GM18519 (cell line): ENCODE measurements around the gene CXCR4.

ENCODE experiments used
- ATAC-seq: cut with Tn5 transposase; IDR thresholded peaks from one replicate; pipeline ENCODE4 v1.9.1; 2021; ENCODE audit warnings: mild to moderate bottlenecking, moderate library complexity; ENCODE audit not compliant: unreplicated experiment, low FRiP score

CXCR4 gene

DNA sequence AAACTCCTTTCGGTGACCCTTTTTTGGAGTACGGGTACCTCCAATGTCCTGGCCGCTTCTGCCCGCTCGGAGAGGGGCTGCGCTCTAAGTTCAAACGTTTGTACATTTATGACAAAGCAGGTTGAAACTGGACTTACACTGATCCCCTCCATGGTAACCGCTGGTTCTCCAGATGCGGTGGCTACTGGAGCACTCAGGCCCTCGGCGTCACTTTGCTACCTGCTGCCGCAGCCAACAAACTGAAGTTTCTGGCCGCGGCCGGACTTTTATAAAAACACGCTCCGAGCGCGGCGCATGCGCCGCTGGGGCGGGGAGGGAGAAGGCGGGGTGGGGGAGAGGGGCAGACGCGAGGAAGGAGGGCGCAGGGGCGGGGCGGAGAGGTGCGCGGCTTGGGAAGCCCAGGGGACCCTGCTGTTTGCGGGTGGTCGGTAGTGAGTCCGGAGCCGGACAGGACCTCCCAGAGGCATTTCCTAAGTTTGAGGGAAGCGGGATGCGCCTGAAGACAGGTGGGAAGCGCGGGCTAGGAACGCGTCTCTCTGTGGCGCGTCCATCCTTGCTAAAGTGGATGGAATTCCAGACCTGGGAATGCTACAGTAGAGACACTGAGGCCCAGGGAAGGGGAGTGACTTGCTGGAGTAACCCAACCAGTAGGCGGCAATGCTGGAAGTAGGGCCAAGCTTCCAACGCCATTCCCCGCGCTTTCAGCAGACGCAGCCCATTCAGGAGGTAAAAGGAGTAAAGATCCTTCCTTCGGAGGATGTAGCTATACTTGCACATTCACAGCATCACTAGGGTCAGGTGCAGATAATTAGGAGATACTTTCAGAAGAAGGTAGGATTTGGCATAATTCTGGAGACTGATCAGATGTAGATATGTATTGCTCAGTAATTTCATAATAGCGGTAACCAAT is at the start of gene CXCR4:
Gene CXCR4 (minus strand): TSS at position 241 of the 910 bp plus-strand sequence. CDS start 89 bp downstream, at position 152.
- no peak for ATAC-seq

- ATAC-seq = no peak
Observed at GRCh38 chr2:136164280-136164776, 46.4 kb upstream of the CXCR4 start.

GRCh38 chr2:136162438-136162837 is 44.5 kb upstream of the CXCR4 start:
- no peak for ATAC-seq

- ATAC-seq = no peak
Observed at GRCh38 chr2:136156411-136156810, 38.5 kb upstream of the CXCR4 start.

GRCh38 chr2:136154384-136154783 is 36.4 kb upstream of the CXCR4 start:
- no peak for ATAC-seq

- ATAC-seq = no peak
Observed at GRCh38 chr2:136151021-136151971, 33.3 kb upstream of the CXCR4 start.

GRCh38 chr2:136149011-136149410 is 31.1 kb upstream of the CXCR4 start:
- no peak for ATAC-seq

DNA sequence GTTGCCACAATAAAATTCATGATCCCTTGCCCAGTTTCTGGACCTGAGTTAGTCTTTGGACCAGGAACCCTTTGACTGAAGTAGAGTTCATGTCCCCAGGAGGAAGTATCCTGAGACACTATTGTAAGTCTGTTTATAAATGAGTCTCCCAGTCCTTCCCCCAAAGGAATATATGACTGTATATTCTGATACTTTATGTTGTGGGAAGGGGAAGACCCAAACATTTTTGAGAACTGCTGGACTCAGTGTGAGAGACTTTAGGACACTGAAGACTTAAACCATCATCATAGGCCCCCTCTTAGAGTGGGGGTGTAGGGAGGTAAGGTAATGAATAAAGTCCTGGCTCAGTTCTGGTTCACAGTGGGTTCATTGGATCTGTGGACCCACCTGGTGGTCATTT is 28.6 kb upstream of the CXCR4 start:
- ATAC-seq = no peak

GRCh38 chr2:136143603-136144451 is 25.9 kb upstream of the CXCR4 start:
- no peak for ATAC-seq

DNA sequence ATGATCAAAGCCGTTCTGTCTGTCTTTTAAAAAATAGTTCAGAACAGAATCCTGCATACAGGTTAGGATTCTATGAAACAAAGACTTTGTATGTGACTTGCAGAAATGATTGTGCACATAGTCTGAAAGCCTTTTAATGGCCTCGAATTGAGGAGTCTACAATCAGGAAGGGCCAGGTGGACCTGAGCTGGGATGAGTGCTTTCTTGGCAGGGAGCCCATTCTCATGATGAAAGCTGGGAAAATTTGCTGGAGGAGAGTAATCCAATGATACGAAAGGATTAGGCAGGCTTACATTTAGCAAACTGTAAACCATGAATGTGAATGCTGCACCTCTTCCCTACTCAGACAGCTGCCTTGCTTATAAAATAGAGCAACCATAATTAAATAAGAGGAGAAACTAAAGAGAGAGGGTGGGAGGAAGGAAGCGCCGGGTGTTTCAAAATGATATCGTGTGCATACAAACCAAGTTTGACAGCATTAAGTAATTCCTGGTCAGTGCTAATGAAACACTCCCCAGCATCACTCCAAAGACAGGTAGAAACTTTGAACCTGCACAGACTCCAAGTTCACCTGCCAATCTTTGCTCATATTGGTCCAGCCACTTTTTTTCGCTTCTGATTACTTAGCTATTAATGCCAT is 23.7 kb upstream of the CXCR4 start:
- ATAC-seq = no peak

DNA sequence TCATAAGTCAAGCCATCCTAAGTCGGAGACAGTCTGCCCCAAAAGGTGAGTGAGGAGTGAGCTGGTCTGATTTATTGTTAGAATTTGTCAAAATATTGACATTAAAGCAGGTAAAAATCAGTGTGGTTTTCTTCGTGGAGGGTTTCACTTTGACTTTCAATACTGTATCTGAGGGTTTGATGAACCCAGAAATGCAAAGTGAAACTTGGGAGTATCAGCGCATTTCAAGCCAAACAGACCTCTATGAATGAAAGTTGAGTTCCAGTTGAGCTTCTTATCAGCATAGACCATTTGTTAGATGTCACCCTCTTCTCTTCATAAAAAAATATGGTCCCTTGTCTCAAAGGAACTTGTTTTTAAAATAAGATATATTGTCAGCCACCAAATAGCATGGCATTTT is 21.7 kb upstream of the CXCR4 start:
- no peak for ATAC-seq

DNA sequence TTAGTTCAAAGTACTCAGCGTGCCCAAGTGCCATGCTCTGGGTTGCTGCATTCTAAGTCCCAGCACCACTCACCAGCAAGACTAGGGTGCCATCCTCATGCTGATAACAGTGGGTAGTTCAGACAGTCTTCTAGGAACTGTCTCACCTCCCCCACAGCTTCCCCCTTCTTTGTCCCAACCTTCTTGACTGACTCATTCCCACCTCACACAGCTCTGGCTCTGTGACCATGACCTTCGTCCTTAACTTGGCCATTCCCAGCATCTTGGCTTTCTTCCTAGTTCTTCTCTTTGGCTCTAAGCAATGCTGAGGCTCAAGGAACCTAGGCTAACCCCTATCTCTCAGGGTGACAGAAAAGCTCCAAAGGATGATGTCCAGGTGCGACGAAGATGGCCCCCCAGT is 20.0 kb upstream of the CXCR4 start:
- no peak for ATAC-seq

- ATAC-seq = no peak
Observed at GRCh38 chr2:136136931-136137330, 19.0 kb upstream of the CXCR4 start.

- ATAC-seq = peak; percentile 37
Observed at GRCh38 chr2:136135921-136136906, 18.3 kb upstream of the CXCR4 start.

GRCh38 chr2:136135462-136135861 is 17.5 kb upstream of the CXCR4 start:
- ATAC-seq = no peak

DNA sequence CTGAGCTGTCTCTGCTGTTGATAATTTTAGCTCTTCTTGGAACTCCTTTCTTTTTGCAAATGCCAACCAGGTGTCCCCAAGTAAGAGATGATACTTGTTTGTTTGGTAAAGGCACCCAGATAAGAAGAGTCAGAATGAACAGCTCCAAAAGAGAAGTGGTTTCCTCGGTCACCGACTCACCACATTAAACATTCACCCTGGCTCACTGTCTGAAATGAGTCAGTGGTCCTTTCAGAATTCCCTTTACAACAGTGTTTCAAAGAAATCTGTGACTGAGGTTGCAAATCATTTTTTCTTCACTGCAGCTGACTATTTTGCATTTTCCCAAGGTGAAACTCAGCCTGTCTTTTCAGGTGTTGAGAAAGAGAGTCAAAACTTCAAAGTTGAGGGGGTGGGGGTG is 16.2 kb upstream of the CXCR4 start:
- no peak for ATAC-seq

- ATAC-seq = no peak
Observed at GRCh38 chr2:136133586-136133985, 15.6 kb upstream of the CXCR4 start.

DNA sequence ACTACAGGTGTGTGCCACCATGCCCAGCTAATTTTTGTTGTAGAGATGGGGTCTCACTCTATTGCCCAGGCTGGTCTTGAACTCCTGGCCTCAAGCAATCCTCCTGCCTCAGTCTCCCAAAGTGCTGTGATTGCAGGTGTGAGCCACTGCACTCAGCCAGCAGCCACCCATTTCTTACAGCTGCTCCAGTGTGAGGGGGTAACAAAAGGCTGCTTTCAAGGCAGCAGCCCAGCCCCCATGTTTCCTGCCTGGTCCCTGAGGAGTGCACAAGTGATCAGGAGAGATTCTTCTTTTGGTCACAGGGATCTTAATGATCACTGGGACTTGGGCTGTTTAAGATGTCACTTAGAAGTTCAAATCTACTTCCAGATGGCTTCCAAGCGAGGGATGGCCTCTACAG is 15.2 kb upstream of the CXCR4 start:
- ATAC-seq = no peak

DNA sequence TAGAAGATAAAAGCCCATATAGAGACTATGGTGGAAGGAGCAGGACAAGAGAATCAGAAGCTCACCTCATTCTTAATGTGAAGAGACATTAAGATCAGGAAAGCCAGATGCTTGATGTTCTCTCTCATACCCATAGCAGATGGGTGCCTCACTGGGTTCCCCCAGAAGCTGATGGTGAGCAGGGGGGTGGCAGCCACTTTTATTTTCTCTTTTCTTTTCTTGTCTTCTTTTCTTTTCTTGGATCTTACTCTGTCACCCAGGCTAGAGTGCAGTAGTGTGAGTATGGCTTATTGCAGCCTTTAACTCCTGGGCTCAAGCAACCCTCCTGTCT is 14.8 kb upstream of the CXCR4 start:
- ATAC-seq = no peak
